ENCODE data around the gene MROH2B. TPM values are rescaled to one million over a fixed set of nuclear protein-coding genes. Genes with fewer than 3 reads are reported as not detected.

MROH2B gene
- total RNA-seq: not detected
- long read RNA-seq: 0 reads

GRCh38 chr5:41071242-41071641 lies at the start of gene MROH2B:
TSS of gene MROH2B (minus strand) at chr5:41071342. CDS start at chr5:41070852, 490 bp downstream.
- no peak for DNase-seq (ENCODE audit: low spot score)

GRCh38 chr5:41120600-41120999 lies 49.5 kb upstream of the MROH2B start:
- no peak for DNase-seq (ENCODE audit: low spot score)

GRCh38 chr5:41118177-41118576 lies 47.0 kb upstream of the MROH2B start:
- no peak for DNase-seq (ENCODE audit: low spot score)

- no peak for DNase-seq (ENCODE audit: low spot score)
Observed at GRCh38 chr5:41115281-41115680, 44.1 kb upstream of the MROH2B start.

- no peak for DNase-seq (ENCODE audit: low spot score)
Observed at GRCh38 chr5:41112486-41113455, 41.6 kb upstream of the MROH2B start.

GRCh38 chr5:41109186-41109585 lies 38.0 kb upstream of the MROH2B start:
- no peak for DNase-seq (ENCODE audit: low spot score)

- DNase-seq (ENCODE audit: low spot score): no peak
Observed at GRCh38 chr5:41102341-41102740, 31.2 kb upstream of the MROH2B start.

GRCh38 chr5:41097642-41098041 lies 26.5 kb upstream of the MROH2B start:
- DNase-seq (ENCODE audit: low spot score): no peak

- DNase-seq (ENCODE audit: low spot score): no peak
Observed at GRCh38 chr5:41095324-41096101, 24.4 kb upstream of the MROH2B start.

- no peak for DNase-seq (ENCODE audit: low spot score)
Observed at GRCh38 chr5:41094871-41095270, 23.7 kb upstream of the MROH2B start.

GRCh38 chr5:41093803-41094202 lies 22.7 kb upstream of the MROH2B start:
- no peak for DNase-seq (ENCODE audit: low spot score)

- no peak for DNase-seq (ENCODE audit: low spot score)
Observed at GRCh38 chr5:41087461-41087860, 16.3 kb upstream of the MROH2B start.

- no peak for DNase-seq (ENCODE audit: low spot score)
Observed at GRCh38 chr5:41083306-41083705, 12.2 kb upstream of the MROH2B start.

- no peak for DNase-seq (ENCODE audit: low spot score)
Observed at GRCh38 chr5:41071975-41072374, 833 bp upstream of the MROH2B start.

- no peak for DNase-seq (ENCODE audit: low spot score)
Observed at GRCh38 chr5:41067714-41068568, 3.2 kb downstream of the MROH2B start.

GRCh38 chr5:41065691-41066335 lies 5.3 kb downstream of the MROH2B start:
- no peak for DNase-seq (ENCODE audit: low spot score)

GRCh38 chr5:41057940-41058339 lies 13.2 kb downstream of the MROH2B start:
- no peak for DNase-seq (ENCODE audit: low spot score)

- no peak for DNase-seq (ENCODE audit: low spot score)
Observed at GRCh38 chr5:41057231-41057630, 13.9 kb downstream of the MROH2B start.

- DNase-seq (ENCODE audit: low spot score): no peak
Observed at GRCh38 chr5:41048986-41049385, 22.2 kb downstream of the MROH2B start.

GRCh38 chr5:41043109-41043747 lies 27.9 kb downstream of the MROH2B start:
- DNase-seq (ENCODE audit: low spot score): no peak
